GM18873 (cell line): Measurements from ENCODE around the gene OR2AT4.
"Not testable (repeated sequence)": the region's sequence is repeated elsewhere in the genome, so short reads cannot be mapped to it uniquely, and the experiment has no call there.

Experiments used
- ATAC-seq: cut with Tn5 transposase; IDR thresholded peaks from one replicate; pipeline ENCODE4 v1.9.1; 2021; ENCODE audit warnings: mild to moderate bottlenecking, moderate library complexity, moderate number of reproducible peaks; ENCODE audit not compliant: unreplicated experiment, low FRiP score

The OR2AT4 gene

GRCh38 chr11:75072582-75072981 is 24.1 kb downstream of the OR2AT4 start:
- no peak for ATAC-seq

GRCh38 chr11:75069473-75069872 is 27.2 kb downstream of the OR2AT4 start:
- no peak for ATAC-seq

- no peak for ATAC-seq
Observed at GRCh38 chr11:75068993-75069392, 27.7 kb downstream of the OR2AT4 start.

DNA sequence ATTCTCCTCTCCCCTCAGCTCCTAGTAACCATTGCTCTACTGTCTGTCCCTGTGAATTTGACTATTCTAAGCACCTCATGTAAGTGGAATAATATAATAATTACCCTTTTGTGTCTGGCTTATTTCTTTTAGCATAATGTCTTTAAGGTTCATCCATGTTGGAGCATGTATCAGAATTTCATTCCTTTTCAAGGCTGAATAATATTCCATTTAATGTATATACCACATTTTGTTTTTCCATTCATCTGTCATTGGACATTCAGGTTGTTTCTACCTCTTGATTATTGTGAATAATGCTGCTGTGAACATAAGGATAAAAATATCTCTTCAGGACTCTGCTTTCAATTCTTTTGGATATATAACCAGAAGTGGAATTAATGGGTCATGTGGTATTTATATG is 28.1 kb downstream of the OR2AT4 start:
- ATAC-seq, result no peak

DNA sequence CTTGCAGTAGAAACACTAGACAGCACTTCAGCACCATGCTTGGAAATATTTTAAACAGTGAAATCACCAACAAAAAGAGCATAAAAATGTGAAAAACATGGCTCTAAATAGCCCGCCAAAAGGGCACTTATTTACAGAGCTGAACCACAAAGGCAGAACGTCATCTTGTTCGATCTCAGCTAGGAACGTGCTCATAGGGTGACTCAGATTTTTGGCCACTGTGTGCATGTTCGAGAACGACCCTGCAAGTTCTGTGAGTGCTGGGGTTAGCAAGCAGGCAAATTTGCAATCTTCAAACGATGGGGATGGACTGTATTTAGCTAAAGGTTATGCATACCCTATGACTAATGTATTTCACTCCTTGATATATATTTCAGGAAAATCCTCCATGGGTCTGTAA is 30.6 kb downstream of the OR2AT4 start:
- no peak for ATAC-seq

DNA sequence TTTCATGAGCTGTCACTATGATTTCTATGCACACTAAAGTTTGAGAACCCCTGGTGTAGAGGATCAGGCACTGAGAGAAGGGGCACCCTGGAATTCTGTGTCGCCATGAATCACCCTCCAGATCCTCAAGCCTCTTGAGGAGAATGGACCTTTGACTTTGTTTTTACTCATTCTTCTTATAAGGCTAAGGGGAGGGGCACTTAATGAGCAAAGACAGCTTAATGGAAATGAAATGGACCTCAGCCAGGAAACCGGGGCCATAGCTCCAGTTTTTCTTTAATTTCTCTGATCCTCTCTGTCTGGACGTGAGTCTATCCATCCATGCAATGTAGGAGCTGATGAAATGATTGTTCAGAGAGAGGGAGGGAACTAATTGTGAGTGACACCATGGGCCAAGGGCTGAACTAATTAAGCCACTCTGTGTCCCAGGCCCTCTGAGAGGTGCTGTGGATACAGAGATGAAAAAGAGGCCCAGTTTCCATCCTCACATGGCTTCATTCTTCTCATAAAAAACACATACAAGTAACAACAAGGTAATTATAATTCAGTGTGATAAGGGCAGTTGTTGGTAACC is 32.8 kb downstream of the OR2AT4 start:
- ATAC-seq, result no peak

- no peak for ATAC-seq
Observed at GRCh38 chr11:75059299-75059698, 37.4 kb downstream of the OR2AT4 start.

DNA sequence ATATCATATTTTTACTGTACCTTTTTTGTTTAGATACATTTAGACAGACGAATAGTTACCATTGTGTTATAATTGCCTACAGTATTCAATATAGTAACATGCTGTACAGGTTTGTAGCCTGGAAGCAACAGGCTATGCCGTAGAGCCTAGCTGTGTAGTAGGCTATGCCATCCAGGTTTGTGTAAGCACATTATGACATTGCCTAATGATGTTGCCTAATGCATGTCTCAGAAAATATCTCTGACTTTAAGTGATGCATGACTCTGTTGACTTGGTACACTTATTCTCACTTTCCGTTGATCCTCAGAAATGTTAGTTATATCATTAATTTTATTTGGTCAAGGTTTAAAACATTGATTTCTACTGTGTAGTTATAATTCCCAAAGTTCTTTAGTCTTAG is 39.9 kb downstream of the OR2AT4 start:
- ATAC-seq, result no peak

GRCh38 chr11:75055511-75055910 is 41.2 kb downstream of the OR2AT4 start:
- ATAC-seq, result no peak

- ATAC-seq, result no peak
Observed at GRCh38 chr11:75052457-75052856, 44.2 kb downstream of the OR2AT4 start.

- ATAC-seq, result no peak
Observed at GRCh38 chr11:75051043-75051442, 45.6 kb downstream of the OR2AT4 start.

- no peak for ATAC-seq
Observed at GRCh38 chr11:75050516-75050915, 46.2 kb downstream of the OR2AT4 start.

DNA sequence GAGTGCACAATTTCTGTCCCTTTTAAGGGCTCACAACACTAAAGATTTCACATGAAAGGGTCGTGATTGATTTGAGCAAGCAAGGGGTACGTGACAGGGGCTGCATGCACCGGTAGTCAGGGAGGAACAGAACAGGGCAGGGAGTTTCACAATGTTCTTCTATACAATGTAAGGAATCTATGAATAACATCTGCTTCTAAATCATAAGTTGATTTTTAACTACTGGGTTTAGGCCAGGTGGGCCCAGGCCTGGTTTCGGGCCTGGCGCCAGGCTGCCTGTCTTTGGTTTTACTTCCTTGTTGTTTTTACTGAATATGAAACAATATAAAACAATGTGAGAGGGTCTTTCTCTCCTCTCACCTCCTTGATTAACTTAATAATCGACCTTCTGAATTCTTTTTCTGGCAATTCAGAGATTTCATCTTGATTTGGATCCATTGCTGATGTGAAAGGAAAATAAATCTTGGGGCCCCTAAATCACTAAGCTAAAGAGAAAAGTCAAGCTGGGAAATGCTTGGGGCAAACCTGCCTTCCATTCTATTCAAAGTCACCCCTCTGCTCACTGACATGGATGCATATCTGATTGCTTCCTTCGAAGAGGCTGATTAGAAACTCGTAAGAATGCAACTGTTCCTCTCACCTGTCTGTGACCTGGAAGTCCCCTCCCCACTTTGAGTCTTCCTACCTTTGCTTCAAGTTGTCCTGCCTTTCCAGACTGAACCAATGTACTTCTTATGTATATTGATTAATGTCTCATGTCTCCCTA is 47.0 kb downstream of the OR2AT4 start:
- ATAC-seq, result not testable (repeated sequence)

- no peak for ATAC-seq
Observed at GRCh38 chr11:75047191-75047590, 49.5 kb downstream of the OR2AT4 start.

GRCh38 chr11:75046668-75047067 is 50.0 kb downstream of the OR2AT4 start:
- not testable (repeated sequence) for ATAC-seq

- not testable (repeated sequence) for ATAC-seq
Observed at GRCh38 chr11:75044381-75045170, 52.1 kb downstream of the OR2AT4 start.

- not testable (repeated sequence) for ATAC-seq
Observed at GRCh38 chr11:75041821-75042220, 54.9 kb downstream of the OR2AT4 start.

DNA sequence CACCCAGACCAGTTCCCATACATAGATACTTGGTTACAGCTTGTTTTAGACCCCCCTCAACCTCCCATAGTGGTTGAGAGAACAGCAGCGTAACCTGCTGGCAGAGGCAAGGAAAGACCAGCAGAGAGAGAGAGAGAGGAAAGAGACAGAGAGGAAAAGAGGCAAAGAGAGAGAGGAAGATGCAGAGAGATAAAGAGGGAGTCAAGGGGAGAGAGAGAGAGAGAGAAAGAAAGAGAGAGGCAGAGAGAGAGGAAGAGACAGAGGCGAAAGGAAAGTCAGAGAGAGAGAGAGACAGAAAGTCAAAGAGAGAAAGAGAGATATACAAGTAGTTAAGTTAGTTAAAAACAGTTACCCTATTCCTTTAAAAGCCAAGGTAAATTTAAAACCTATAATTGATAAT is 55.4 kb downstream of the OR2AT4 start:
- ATAC-seq, result no peak

GRCh38 chr11:75040167-75040770 is 56.4 kb downstream of the OR2AT4 start:
- no peak for ATAC-seq

DNA sequence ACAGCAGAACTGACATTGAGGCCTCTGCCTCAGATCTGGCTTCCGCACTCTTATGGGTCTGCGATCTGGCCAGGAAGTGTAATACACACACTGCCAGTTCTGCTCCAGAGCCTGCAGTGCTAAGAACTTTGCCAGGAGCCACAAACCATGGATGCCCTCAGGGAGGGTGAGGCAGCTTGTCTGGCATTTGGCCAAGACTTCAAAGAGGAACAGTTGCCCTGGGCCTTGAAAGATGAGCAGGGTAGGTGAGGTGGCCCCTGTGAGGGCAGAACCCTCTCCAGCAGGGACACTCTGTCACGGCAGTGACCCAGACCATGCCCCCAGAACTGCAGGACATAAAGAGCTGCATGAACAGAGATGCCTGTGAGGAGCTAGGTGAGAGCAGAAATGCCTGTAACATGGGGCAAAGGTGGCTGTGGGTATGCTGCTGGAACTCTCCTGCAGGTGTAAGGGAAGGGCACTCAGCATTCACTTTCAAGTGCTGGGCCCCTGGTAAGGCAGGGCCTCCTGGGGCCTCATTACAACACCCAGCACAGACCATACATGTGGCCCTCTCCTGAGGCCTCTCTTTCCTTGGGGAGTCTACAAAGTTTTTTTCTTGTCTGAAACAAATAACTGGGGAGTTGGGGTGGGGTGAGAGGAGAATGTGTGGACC is 60.6 kb downstream of the OR2AT4 start:
- ATAC-seq, result no peak

- no peak for ATAC-seq
Observed at GRCh38 chr11:75035256-75035655, 61.4 kb downstream of the OR2AT4 start.
